Skin epidermis (tissue), 12 donors: ENCODE results near the gene SMOC1.

Experiments used
- H3K27ac ChIP-seq, 21 experiments: fragments of 200-600 bp; sonication (generic) in 11 of 21; one replicate each; pipeline ENCODE4 v1.5.0; 2020; ENCODE audit warnings: mild to moderate bottlenecking in 3 of 21, inconsistent platforms in 2 of 21, moderate library complexity in 2 of 21
- H3K4me3 ChIP-seq, 7 experiments: fragments of 200-600 bp; sonication (generic) in 2 of 7; one replicate each; pipeline ENCODE4 v1.5.0; 2020; ENCODE audit warnings: inconsistent platforms in 2 of 7, mild to moderate bottlenecking in 2 of 7, moderate library complexity in 1 of 7

SMOC1 gene

GRCh38 chr14:70061108-70061507 lies 181.9 kb downstream of the SMOC1 start:
- no peak overlapping the region for H3K4me3 ChIP-seq
- no peak overlapping the region for H3K27ac ChIP-seq

GRCh38 chr14:70064136-70064865 lies 185.1 kb downstream of the SMOC1 start:
- Histone ChIP-seq H3K4me3 (no peak overlapping the region), H3K27ac (no peak overlapping the region)

GRCh38 chr14:70067810-70068209 lies 188.6 kb downstream of the SMOC1 start:
- Histone ChIP-seq H3K4me3 (no peak overlapping the region), H3K27ac (no peak overlapping the region)

- H3K4me3 ChIP-seq = no peak overlapping the region
- no peak overlapping the region for H3K27ac ChIP-seq
Measured at GRCh38 chr14:70069186-70069585, 190.0 kb downstream of the SMOC1 start.

- no peak overlapping the region for H3K4me3 ChIP-seq
- no peak overlapping the region for H3K27ac ChIP-seq
Measured at GRCh38 chr14:70073924-70074566, 194.8 kb downstream of the SMOC1 start.

GRCh38 chr14:70077005-70077404 lies 197.8 kb downstream of the SMOC1 start:
- no peak overlapping the region for H3K27ac ChIP-seq
- no peak overlapping the region for H3K4me3 ChIP-seq

- Histone ChIP-seq H3K27ac (no peak overlapping the region), H3K4me3 (no peak overlapping the region)
Measured at GRCh38 chr14:70077720-70078119, 198.5 kb downstream of the SMOC1 start.

GRCh38 chr14:70078329-70078728 lies 199.1 kb downstream of the SMOC1 start:
- H3K27ac ChIP-seq = no peak overlapping the region
- H3K4me3 ChIP-seq = no peak overlapping the region

- no peak overlapping the region for H3K4me3 ChIP-seq
- no peak overlapping the region for H3K27ac ChIP-seq
Measured at GRCh38 chr14:70080076-70080475, 200.9 kb downstream of the SMOC1 start.
